ENCODE results near the gene BAAT.

Gene BAAT

GRCh38 chr9:101398930-101399642 is 14.3 kb upstream of the BAAT start:
- Histone ChIP-seq H3K4me1 (ENCODE audit: control insufficient read depth, insufficient read depth, low read length, poor library complexity, severe bottlenecking) (peaks cover 4% of the 10 kb centered on the region), H3K36me3 (ENCODE audit: control insufficient read depth, insufficient read depth, low read length) (peaks cover 63% of the 10 kb centered on the region), H3K27ac (ENCODE audit: low read depth, low read length, severe bottlenecking) (peak overlapping the region; percentile 26), H3K9me3 (ENCODE audit: control insufficient read depth, low read length) (peaks cover 20% of the 10 kb centered on the region), H3K4me3 (ENCODE audit: extremely low read depth, insufficient read depth, low read length, poor library complexity, severe bottlenecking) (peak overlapping the region; percentile 87)
- WGBS, 2 experiments (ENCODE audit: insufficient coverage in 2 of 2): 3 to 4% methylated on average over 11 to 17 of the region's 28 CpGs

- 0 to 1% methylated on average over 30 to 35 of the region's 44 CpGs for WGBS, 2 experiments (ENCODE audit: insufficient coverage in 2 of 2)
- Histone ChIP-seq H3K27ac (ENCODE audit: low read depth, low read length, severe bottlenecking) (peak within 1 kb of the TSS; percentile 65), H3K4me1 (ENCODE audit: control insufficient read depth, insufficient read depth, low read length, poor library complexity, severe bottlenecking) (peaks cover 4% of the 10 kb centered on the region), H3K36me3 (ENCODE audit: control insufficient read depth, insufficient read depth, low read length) (peaks cover 59% of the 10 kb centered on the region), H3K9me3 (ENCODE audit: control insufficient read depth, low read length) (peaks cover 16% of the 10 kb centered on the region), H3K4me3 (ENCODE audit: extremely low read depth, insufficient read depth, low read length, poor library complexity, severe bottlenecking) (peak within 1 kb of the TSS; percentile 87)
These were observed 13.5 kb upstream of the BAAT start, which contains the start of the genes MRPL50 and ZNF189 for GRCh38 chr9:101398068-101398929. Gene MRPL50, minus strand, starts transcription at chr9:101398618. Its CDS starts 26 bp downstream, at chr9:101398592. Gene ZNF189, plus strand, starts transcription at chr9:101398851. Its CDS starts 306 bp downstream, at chr9:101399157.

- Histone ChIP-seq H3K4me1 (ENCODE audit: control insufficient read depth, insufficient read depth, low read length, poor library complexity, severe bottlenecking) (peaks cover 4% of the 10 kb centered on the region), H3K27ac (ENCODE audit: low read depth, low read length, severe bottlenecking) (peak overlapping the region; percentile 65), H3K4me3 (ENCODE audit: extremely low read depth, insufficient read depth, low read length, poor library complexity, severe bottlenecking) (peak overlapping the region; percentile 87), H3K9me3 (ENCODE audit: control insufficient read depth, low read length) (peaks cover 15% of the 10 kb centered on the region), H3K36me3 (ENCODE audit: control insufficient read depth, insufficient read depth, low read length) (peaks cover 54% of the 10 kb centered on the region)
- WGBS, 2 experiments (ENCODE audit: insufficient coverage in 2 of 2): 0 to 3% methylated on average over 2 of the region's 4 CpGs
These were observed 12.9 kb upstream of the BAAT start for GRCh38 chr9:101397746-101398067.

GRCh38 chr9:101394687-101395086 is 9.9 kb upstream of the BAAT start:
- no peak overlapping the region for H3K4me3 ChIP-seq (ENCODE audit: extremely low read depth, insufficient read depth, low read length, poor library complexity, severe bottlenecking)
- peaks cover 37% of the 10 kb centered on the region for H3K36me3 ChIP-seq (ENCODE audit: control insufficient read depth, insufficient read depth, low read length)

GRCh38 chr9:101393135-101393534 is 8.3 kb upstream of the BAAT start:
- Histone ChIP-seq H3K9me3 (ENCODE audit: control insufficient read depth, low read length) (peaks cover 16% of the 10 kb centered on the region), H3K36me3 (ENCODE audit: control insufficient read depth, insufficient read depth, low read length) (peaks cover 42% of the 10 kb centered on the region), H3K27ac (ENCODE audit: low read depth, low read length, severe bottlenecking) (no peak overlapping the region), H3K4me3 (ENCODE audit: extremely low read depth, insufficient read depth, low read length, poor library complexity, severe bottlenecking) (no peak overlapping the region), H3K4me1 (ENCODE audit: control insufficient read depth, insufficient read depth, low read length, poor library complexity, severe bottlenecking) (no peaks in the 10 kb centered on the region)
- WGBS, 2 experiments (ENCODE audit: insufficient coverage in 2 of 2): no CpG with 5 or more reads among the region's 3 CpGs

More at GRCh38 chr9:101394687-101395086, 9.9 kb upstream of the BAAT start:
- peaks cover 16% of the 10 kb centered on the region for H3K9me3 ChIP-seq (ENCODE audit: control insufficient read depth, low read length)
- no CpG with 5 or more reads among the region's 1 CpG for WGBS, 2 experiments (ENCODE audit: insufficient coverage in 2 of 2)
- H3K27ac ChIP-seq (ENCODE audit: low read depth, low read length, severe bottlenecking): no peak overlapping the region
- H3K4me1 ChIP-seq (ENCODE audit: control insufficient read depth, insufficient read depth, low read length, poor library complexity, severe bottlenecking): peaks cover 1% of the 10 kb centered on the region

GRCh38 chr9:101388507-101388993 is 3.7 kb upstream of the BAAT start:
- Histone ChIP-seq H3K36me3 (ENCODE audit: control insufficient read depth, insufficient read depth, low read length) (peaks cover 17% of the 10 kb centered on the region), H3K4me1 (ENCODE audit: control insufficient read depth, insufficient read depth, low read length, poor library complexity, severe bottlenecking) (no peaks in the 10 kb centered on the region), H3K4me3 (ENCODE audit: extremely low read depth, insufficient read depth, low read length, poor library complexity, severe bottlenecking) (no peak overlapping the region), H3K27ac (ENCODE audit: low read depth, low read length, severe bottlenecking) (no peak overlapping the region), H3K9me3 (ENCODE audit: control insufficient read depth, low read length) (peaks cover 13% of the 10 kb centered on the region)
- 75% methylated on average over 1 of the region's 2 CpGs; no CpG with 5 or more reads in 1 of the 2 experiments for WGBS, 2 experiments (ENCODE audit: insufficient coverage in 2 of 2)

GRCh38 chr9:101387871-101388506 is 3.2 kb upstream of the BAAT start:
- Histone ChIP-seq H3K9me3 (ENCODE audit: control insufficient read depth, low read length) (peaks cover 11% of the 10 kb centered on the region), H3K4me3 (ENCODE audit: extremely low read depth, insufficient read depth, low read length, poor library complexity, severe bottlenecking) (no peak overlapping the region), H3K36me3 (ENCODE audit: control insufficient read depth, insufficient read depth, low read length) (peaks cover 17% of the 10 kb centered on the region), H3K27ac (ENCODE audit: low read depth, low read length, severe bottlenecking) (no peak overlapping the region), H3K4me1 (ENCODE audit: control insufficient read depth, insufficient read depth, low read length, poor library complexity, severe bottlenecking) (no peaks in the 10 kb centered on the region)
- 65% methylated on average over 5 of the region's 6 CpGs; no CpG with 5 or more reads in 1 of the 2 experiments for WGBS, 2 experiments (ENCODE audit: insufficient coverage in 2 of 2)

- Histone ChIP-seq H3K4me3 (ENCODE audit: extremely low read depth, insufficient read depth, low read length, poor library complexity, severe bottlenecking) (no peak overlapping the region), H3K4me1 (ENCODE audit: control insufficient read depth, insufficient read depth, low read length, poor library complexity, severe bottlenecking) (no peaks in the 10 kb centered on the region), H3K36me3 (ENCODE audit: control insufficient read depth, insufficient read depth, low read length) (peaks cover under 1% of the 10 kb centered on the region), H3K27ac (ENCODE audit: low read depth, low read length, severe bottlenecking) (no peak overlapping the region), H3K9me3 (ENCODE audit: control insufficient read depth, low read length) (peaks cover 7% of the 10 kb centered on the region)
- 57% methylated on average over 1 of the region's 2 CpGs; no CpG with 5 or more reads in 1 of the 2 experiments for WGBS, 2 experiments (ENCODE audit: insufficient coverage in 2 of 2)
These were observed 1.4 kb downstream of the BAAT start for GRCh38 chr9:101383361-101383760.

- Histone ChIP-seq H3K36me3 (ENCODE audit: control insufficient read depth, insufficient read depth, low read length) (no peaks in the 10 kb centered on the region), H3K9me3 (ENCODE audit: control insufficient read depth, low read length) (peaks cover 7% of the 10 kb centered on the region), H3K27ac (ENCODE audit: low read depth, low read length, severe bottlenecking) (no peak overlapping the region), H3K4me3 (ENCODE audit: extremely low read depth, insufficient read depth, low read length, poor library complexity, severe bottlenecking) (no peak overlapping the region), H3K4me1 (ENCODE audit: control insufficient read depth, insufficient read depth, low read length, poor library complexity, severe bottlenecking) (no peaks in the 10 kb centered on the region)
- 92 to 100% methylated on average over 1 to 2 of the region's 2 CpGs for WGBS, 2 experiments (ENCODE audit: insufficient coverage in 2 of 2)
These were observed 2.9 kb downstream of the BAAT start for GRCh38 chr9:101381833-101382342.

GRCh38 chr9:101381118-101381517 is 3.7 kb downstream of the BAAT start:
- no peak overlapping the region for H3K4me3 ChIP-seq (ENCODE audit: extremely low read depth, insufficient read depth, low read length, poor library complexity, severe bottlenecking)

More at GRCh38 chr9:101381118-101381517, 3.7 kb downstream of the BAAT start:
- no peak overlapping the region for H3K27ac ChIP-seq (ENCODE audit: low read depth, low read length, severe bottlenecking)
- no peaks in the 10 kb centered on the region for H3K4me1 ChIP-seq (ENCODE audit: control insufficient read depth, insufficient read depth, low read length, poor library complexity, severe bottlenecking)
- no peaks in the 10 kb centered on the region for H3K36me3 ChIP-seq (ENCODE audit: control insufficient read depth, insufficient read depth, low read length)
- H3K9me3 ChIP-seq (ENCODE audit: control insufficient read depth, low read length): peaks cover 7% of the 10 kb centered on the region
- no CpG with 5 or more reads among the region's 3 CpGs for WGBS, 2 experiments (ENCODE audit: insufficient coverage in 2 of 2)

Measured in mesodermal cell (in vitro differentiated cells).